WTC11 (cell line): Measurements from ENCODE around the gene TDRD6. TPM values are rescaled to one million over a fixed set of nuclear protein-coding genes. Genes with fewer than 3 reads are reported as not detected.

Experiments used
- ATAC-seq: fragments of 200-7000 bp; cut with Tn5 transposase; 2 replicates; pipeline ENCODE4 v1.10.0; 2021; ENCODE audit warnings: mild to moderate bottlenecking, moderate library complexity
- CTCF ChIA-PET: fragments of 300-600 bp; sonication (Branson Sonifier 250); formaldehyde crosslinking; loops from one replicate; lab custom pipeline; 2021; ENCODE audit warnings: antibody characterized with exemption; lab: Charles Lee
- POLR2A ChIA-PET: fragments of 350-600 bp; sonication (Branson Sonifier 250); formaldehyde crosslinking; loops from one replicate; lab custom pipeline; 2021; ENCODE audit warnings: antibody characterized with exemption; lab: Charles Lee
- DNase-seq: peaks from one replicate; pipeline ENCODE4 v3.0.0; 2021; ENCODE audit warnings: low spot score
- H3K27ac Mint-ChIP-seq: 2 replicates; pipeline ENCODE4 v1.8.0; 2021; ENCODE audit warnings: mixed read lengths
- H3K27me3 Mint-ChIP-seq: 2 replicates; pipeline ENCODE4 v1.8.0; 2021; ENCODE audit warnings: low read depth, mild to moderate bottlenecking, moderate library complexity, mixed read lengths
- H3K36me3 Mint-ChIP-seq: 2 replicates; pipeline ENCODE4 v1.8.0; 2021; ENCODE audit warnings: mixed read lengths
- H3K4me1 Mint-ChIP-seq: 2 replicates; pipeline ENCODE4 v1.8.0; 2022; ENCODE audit warnings: mixed read lengths
- H3K4me3 Mint-ChIP-seq: 2 replicates; pipeline ENCODE4 v1.8.0; 2021; ENCODE audit warnings: mild to moderate bottlenecking, moderate library complexity, mixed read lengths
- H3K9me3 Mint-ChIP-seq: 2 replicates; pipeline ENCODE4 v1.8.0; 2021; ENCODE audit warnings: mixed read lengths
- ATF2 ChIP-seq: sonication (generic); formaldehyde crosslinking; IDR thresholded peaks from 2 replicates; pipeline ENCODE4 v1.8.1; 2022; ENCODE audit warnings: low read depth, missing genetic modification reagents, borderline replicate concordance
- FOXJ3 ChIP-seq: sonication (generic); formaldehyde crosslinking; IDR thresholded peaks from 2 replicates; pipeline ENCODE4 v1.9.0; 2021; ENCODE audit warnings: missing genetic modification reagents, mild to moderate bottlenecking, borderline replicate concordance
- HMGXB4 ChIP-seq: sonication (generic); formaldehyde crosslinking; IDR thresholded peaks from 2 replicates; pipeline ENCODE4 v1.8.1; 2023; ENCODE audit warnings: mild to moderate bottlenecking, moderate library complexity, missing genetic modification reagents
- MLX ChIP-seq: sonication (generic); formaldehyde crosslinking; IDR thresholded peaks from 2 replicates; pipeline ENCODE4 v1.8.1; 2023; ENCODE audit warnings: mild to moderate bottlenecking, missing genetic modification reagents, moderate library complexity
- MYBL2 ChIP-seq: sonication (generic); formaldehyde crosslinking; IDR thresholded peaks from 2 replicates; pipeline ENCODE4 v1.8.1; 2023; ENCODE audit warnings: mild to moderate bottlenecking, moderate library complexity, missing genetic modification reagents
- NFYB ChIP-seq: sonication (generic); formaldehyde crosslinking; conservative IDR thresholded peaks from 2 replicates; pipeline ENCODE4 v1.8.0; 2022; ENCODE audit warnings: low read depth, missing genetic modification reagents
- NR3C1 ChIP-seq: sonication (generic); formaldehyde crosslinking; conservative IDR thresholded peaks from 2 replicates; pipeline ENCODE4 v1.8.1; 2023; ENCODE audit warnings: low read depth, mild to moderate bottlenecking, missing genetic modification reagents
- TCF7 ChIP-seq: sonication (generic); formaldehyde crosslinking; IDR thresholded peaks from 2 replicates; pipeline ENCODE4 v1.8.0; 2022; ENCODE audit warnings: mild to moderate bottlenecking, low read depth, missing genetic modification reagents, moderate library complexity
- TP53 ChIP-seq: sonication (generic); formaldehyde crosslinking; IDR thresholded peaks from 2 replicates; pipeline ENCODE4 v1.8.1; 2023; ENCODE audit warnings: mild to moderate bottlenecking, missing genetic modification reagents
- USF2 ChIP-seq: sonication (generic); formaldehyde crosslinking; IDR thresholded peaks from 2 replicates; pipeline ENCODE4 v1.8.1; 2023; ENCODE audit warnings: mild to moderate bottlenecking, missing genetic modification reagents, moderate library complexity
- ZBTB43 ChIP-seq: sonication (generic); formaldehyde crosslinking; IDR thresholded peaks from 2 replicates; pipeline ENCODE4 v1.8.1; 2023; ENCODE audit warnings: mild to moderate bottlenecking, missing genetic modification reagents
- ZNF281 ChIP-seq: sonication (generic); formaldehyde crosslinking; IDR thresholded peaks from 2 replicates; pipeline ENCODE4 v1.8.0; 2023; ENCODE audit warnings: mild to moderate bottlenecking, missing genetic modification reagents
- ZNF423 ChIP-seq: fragments of 250-450 bp; sonication (Bioruptor Pico); IDR thresholded peaks from 2 replicates; pipeline ENCODE4 v2.1.2; 2022; ENCODE audit warnings: mild to moderate bottlenecking, moderate library complexity
- ZNF425 ChIP-seq: fragments of 250-450 bp; sonication (Bioruptor Pico); conservative IDR thresholded peaks from 2 replicates; pipeline ENCODE4 v1.9.0; 2021; ENCODE audit warnings: mild to moderate bottlenecking
- ZNF512 ChIP-seq: sonication (generic); formaldehyde crosslinking; IDR thresholded peaks from 2 replicates; pipeline ENCODE4 v1.8.1; 2022; ENCODE audit warnings: missing genetic modification reagents, borderline replicate concordance
- ZNF671 ChIP-seq: fragments of 250-450 bp; sonication (Bioruptor Pico); IDR thresholded peaks from 2 replicates; pipeline ENCODE4 v1.8.0; 2021; ENCODE audit warnings: mild to moderate bottlenecking
- ZSCAN18 ChIP-seq: fragments of 250-450 bp; sonication (Bioruptor Pico); IDR thresholded peaks from 2 replicates; pipeline ENCODE4 v2.1.2; 2022; ENCODE audit warnings: mild to moderate bottlenecking, moderate library complexity
- total RNA-seq: library from RNA; stranded (reverse); gene quantifications from 3 replicates; pipeline ENCODE4 v1.2.3, GENCODE V29; 2021

TDRD6 gene
- total RNA-seq, 1 experiment from 2014 or later, result 0.04 TPM

- TF ChIP-seq USF2 (no peak), MYBL2 (CRISPR knock-in tag) (no peak), MLX (no peak)
- TF ChIP-seq, all 79 proteins: peak for 0
Observed at GRCh38 chr6:46733341-46733801, 45.7 kb downstream of the TDRD6 start (continued).

GRCh38 chr6:46734867-46735719, 47.4 kb downstream of the TDRD6 start, which contains the start of gene PLA2G7:
Gene PLA2G7, minus strand, starts transcription at chr6:46735375. Its CDS starts 12,484 bp downstream, at chr6:46722891.
- Mint-ChIP-seq H3K27ac (no peak within 1 kb of the TSS), H3K4me1 (peaks cover 28% of the 10 kb centered on the region), H3K27me3 (peaks cover 42% of the 10 kb centered on the region), H3K4me3 (peak within 1 kb of the TSS; percentile 92), H3K9me3 (no peaks in the 10 kb centered on the region), H3K36me3 (no peaks in the 10 kb centered on the region)
- peak; percentile 65 for DNase-seq
- ChIA-PET POLR2A (interaction anchor here (0.7 to 1.1 kb wide), 4 partner anchors 15 to 249 kb away, joined by 3 to 6 read pairs (median 4); no protein-coding TSS in a partner anchor), CTCF (interaction anchor here (0.8 to 3.4 kb wide), 9 partner anchors 10 to 244 kb away, joined by 3 to 19 read pairs (median 4); partner anchors contain the start of genes ANKRD66 and RCAN2)
- peak; percentile 78 for ATAC-seq
- TF ChIP-seq MYBL2 (CRISPR knock-in tag) (no peak), ZSCAN18 (CRISPR knock-in tag) (no peak), ZNF281 (no peak), TCF7 (CRISPR knock-in tag) (no peak), ATF2 (CRISPR knock-in tag) (no peak), FOXJ3 (CRISPR knock-in tag) (no peak), ZBTB43 (CRISPR knock-in tag) (0 out of 2 replicates have a peak, but pooled peaks have one; percentile 64), TP53 (CRISPR knock-in tag) (no peak), HMGXB4 (peak; percentile 69), ZNF425 (CRISPR knock-in tag) (no peak), ZNF423 (CRISPR knock-in tag) (no peak), ZNF512 (CRISPR knock-in tag) (no peak), NFYB (CRISPR knock-in tag) (no peak), NR3C1 (peak; percentile 53; the same call in 1 of the 2 replicates), ZNF671 (no peak)
